HepG2 (cell line): ENCODE data around the gene ARMC5. TPM values are rescaled to one million over a fixed set of nuclear protein-coding genes. Genes with fewer than 3 reads are reported as not detected.

Source experiments
- DDIT3 ChIP-seq: sonication (generic); formaldehyde crosslinking; IDR thresholded peaks from 2 replicates; pipeline ENCODE4 v1.4.0; 2020; ENCODE audit warnings: mild to moderate bottlenecking, missing genetic modification reagents
- E2F2 ChIP-seq: sonication (generic); formaldehyde crosslinking; IDR thresholded peaks from 2 replicates; pipeline ENCODE4 v1.4.0; 2020; ENCODE audit warnings: missing genetic modification reagents, borderline replicate concordance
- HOXA7 ChIP-seq: sonication (generic); formaldehyde crosslinking; IDR thresholded peaks from 2 replicates; pipeline ENCODE4 v1.8.1; 2022; ENCODE audit warnings: mild to moderate bottlenecking, missing genetic modification reagents, moderate library complexity
- HOXD1 ChIP-seq: sonication (generic); formaldehyde crosslinking; IDR thresholded peaks from 2 replicates; pipeline ENCODE4 v1.5.0; 2020; ENCODE audit warnings: missing genetic modification reagents
- IRF1 ChIP-seq: sonication (generic); formaldehyde crosslinking; IDR thresholded peaks from 2 replicates; pipeline ENCODE4 v1.4.0; 2020; ENCODE audit warnings: low read depth, mild to moderate bottlenecking, missing genetic modification reagents
- JARID2 ChIP-seq: sonication (generic); formaldehyde crosslinking; IDR thresholded peaks from 2 replicates; pipeline ENCODE4 v1.8.1; 2023; ENCODE audit warnings: missing genetic modification reagents, inconsistent platforms; ENCODE audit not compliant: insufficient replicate concordance
- KLF6 ChIP-seq: IDR thresholded peaks from 2 replicates; pipeline ENCODE4 v1.8.0; 2016; ENCODE audit warnings: missing biosample characterization, missing genetic modification reagents
- MIER2 ChIP-seq: IDR thresholded peaks from 2 replicates; pipeline ENCODE4 v1.6.1; 2016; ENCODE audit warnings: missing biosample characterization, missing genetic modification reagents
- RELA ChIP-seq: sonication (generic); formaldehyde crosslinking; IDR thresholded peaks from 2 replicates; pipeline ENCODE4 v1.4.0; 2020; ENCODE audit warnings: missing genetic modification reagents
- REXO4 ChIP-seq: sonication (generic); formaldehyde crosslinking; IDR thresholded peaks from 2 replicates; pipeline ENCODE4 v1.8.0; 2022; ENCODE audit warnings: missing genetic modification reagents, mild to moderate bottlenecking, borderline replicate concordance
- RORA ChIP-seq: sonication (generic); formaldehyde crosslinking; IDR thresholded peaks from 2 replicates; pipeline ENCODE4 v1.5.0; 2020; ENCODE audit warnings: mild to moderate bottlenecking, missing genetic modification reagents, moderate library complexity
- SMARCE1 ChIP-seq: fragments of 450-650 bp; IDR thresholded peaks from 2 replicates; pipeline ENCODE4 v1.6.1; 2017; ENCODE audit warnings: borderline replicate concordance
- SNAPC2 ChIP-seq: sonication (generic); formaldehyde crosslinking; IDR thresholded peaks from 2 replicates; pipeline ENCODE4 v1.8.1; 2022; ENCODE audit warnings: mild to moderate bottlenecking, missing genetic modification reagents
- ZBTB7A ChIP-seq: sonication (generic); formaldehyde crosslinking; IDR thresholded peaks from 2 replicates; pipeline ENCODE4 v1.8.0; 2022; ENCODE audit warnings: mild to moderate bottlenecking, missing genetic modification reagents
- ZNF687 ChIP-seq: sonication (generic); formaldehyde crosslinking; IDR thresholded peaks from 2 replicates; pipeline ENCODE4 v1.5.1; 2020; ENCODE audit warnings: mild to moderate bottlenecking, missing genetic modification reagents, moderate library complexity
- ZNF781 ChIP-seq: sonication (generic); formaldehyde crosslinking; IDR thresholded peaks from 2 replicates; pipeline ENCODE4 v1.5.1; 2020; ENCODE audit warnings: borderline replicate concordance, mild to moderate bottlenecking, missing genetic modification reagents; ENCODE audit errors: not compliant biosample characterization
- ZSCAN21 ChIP-seq: sonication (generic); formaldehyde crosslinking; IDR thresholded peaks from 2 replicates; pipeline ENCODE4 v1.8.0; 2022; ENCODE audit warnings: mild to moderate bottlenecking, missing genetic modification reagents, moderate library complexity, borderline replicate concordance
- polyA plus RNA-seq, 8 experiments: library from polyadenylated mRNA; depleted of rRNA in 3 of 8; stranded (reverse) in 7 of 8; unstranded in 1 of 8; fragments of >200 nt; fragmentation: Illumina TruSeq in 4 of 8; extraction: Trizol in 4 of 8; gene quantifications; 2 replicates each; pipeline versions ENCODE4 v1.2.1 to v1.2.3, GENCODE V29; 2011 to 2016; ENCODE audit warnings: low read depth in 4 of 8, missing spikeins in 1 of 8, mixed read lengths in 1 of 8; ENCODE audit not compliant: insufficient read depth in 1 of 8
- total RNA-seq, 5 experiments: library from RNA; depleted of rRNA; stranded (reverse); fragments of >200 nt; fragmentation: Illumina TruSeq; extraction: Trizol; gene quantifications; 2 replicates each; pipeline ENCODE4 v1.2.3, GENCODE V29; 2016; ENCODE audit warnings: low read depth in 1 of 5

Gene ARMC5
- total and polyA plus RNA-seq, 2 of the 13 experiments (the other 11 are each of a cell fraction or from before 2014, with no cell fraction given) = 10.8 to 22.3 TPM

GRCh38 chr16:31453255-31454204, 5.8 kb upstream of the ARMC5 start (continued):
- TF ChIP-seq IRF1 (CRISPR knock-in tag) = no peak; the same call in 1 of the 2 replicates
- no peak for TF ChIP-seq E2F2 (CRISPR knock-in tag)
- no peak for TF ChIP-seq SNAPC2 (CRISPR knock-in tag)
- TF ChIP-seq JARID2 (CRISPR knock-in tag) = no peak
- TF ChIP-seq ZBTB7A (CRISPR knock-in tag) = peak; percentile 96
- no peak for TF ChIP-seq REXO4
- no peak for TF ChIP-seq DDIT3 (CRISPR knock-in tag)
- no peak for TF ChIP-seq HOXA7
- peak; percentile 55 for TF ChIP-seq ZNF781 (CRISPR knock-in tag)
- TF ChIP-seq RORA (CRISPR knock-in tag) = no peak
- TF ChIP-seq HOXD1 = peak; percentile 26; the same call in 1 of the 2 replicates
- TF ChIP-seq ZNF687 (CRISPR knock-in tag) = peak; percentile 61
- no peak for TF ChIP-seq SMARCE1
- TF ChIP-seq KLF6 = no peak
- peak; percentile 64; the same call in 1 of the 2 replicates for TF ChIP-seq MIER2
- no peak for TF ChIP-seq RELA
- TF ChIP-seq ZSCAN21 (CRISPR knock-in tag) = no peak; the same call in 1 of the 2 replicates
